Activated CD4-positive, alpha-beta T cell treated with anti-CD3 and anti-CD28 coated beads, Interleukin-2, amount 10 ng/mL, durations not matched to agents 24 days and 14 days (primary cell): ENCODE measurements around the gene CLK3. TPM values are rescaled to one million over a fixed set of nuclear protein-coding genes. Genes with fewer than 3 reads are reported as not detected.

Experiments
- DNase-seq: peaks from one replicate; pipeline ENCODE4 v3.0.0; 2022
- H3K27ac Mint-ChIP-seq: one replicate; pipeline ENCODE4 v1.8.0; 2022; ENCODE audit warnings: mild to moderate bottlenecking, mixed read lengths
- H3K27me3 Mint-ChIP-seq: one replicate; pipeline ENCODE4 v1.8.0; 2022; ENCODE audit warnings: mixed read lengths
- H3K36me3 Mint-ChIP-seq: one replicate; pipeline ENCODE4 v1.8.0; 2022; ENCODE audit warnings: low read depth, mild to moderate bottlenecking, mixed read lengths
- H3K4me1 Mint-ChIP-seq: one replicate; pipeline ENCODE4 v1.8.0; 2021; ENCODE audit warnings: mixed read lengths
- H3K4me3 Mint-ChIP-seq: one replicate; pipeline ENCODE4 v1.8.0; 2022; ENCODE audit warnings: mild to moderate bottlenecking, moderate library complexity, mixed read lengths
- H3K9me3 Mint-ChIP-seq: one replicate; pipeline ENCODE4 v1.8.0; 2021; ENCODE audit warnings: mixed read lengths
- intact Hi-C: fragments of 100-400 bp; cut with micrococcal nuclease; formaldehyde crosslinking; loops from one replicate; pipeline ENCODE4 v1.15.1; 2023
- total RNA-seq: library from RNA; stranded (reverse); gene quantifications from 2 replicates; pipeline ENCODE4 v1.2.3, GENCODE V29; 2022

CLK3 gene
- total RNA-seq, 1 donor from 2014 or later: 113 TPM

DNA sequence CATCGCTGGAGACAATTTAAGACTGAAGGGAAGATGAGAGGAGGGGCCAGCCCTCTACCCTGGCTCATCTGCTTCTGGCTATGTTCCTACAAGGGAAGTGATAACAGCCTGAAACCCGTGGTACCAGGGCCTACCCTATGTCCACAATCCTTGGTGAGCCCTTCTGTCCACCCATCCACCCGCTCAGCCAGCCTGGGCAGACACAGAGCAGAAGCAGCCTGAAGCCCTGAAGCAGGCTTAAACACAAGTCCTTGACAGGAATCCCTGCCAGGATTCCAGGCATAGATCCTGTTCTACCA, 15.4 kb downstream of the CLK3 start:
- peaks cover 65% of the 10 kb centered on the region for H3K36me3 Mint-ChIP-seq
- peaks cover 3% of the 10 kb centered on the region for H3K4me1 Mint-ChIP-seq
- no peaks in the 10 kb centered on the region for H3K9me3 Mint-ChIP-seq
- DNase-seq: no peak
- H3K27ac Mint-ChIP-seq: no peak overlapping the region
- intact Hi-C loops: no loop called here
- no peak overlapping the region for H3K4me3 Mint-ChIP-seq
- H3K27me3 Mint-ChIP-seq: no peaks in the 10 kb centered on the region

DNA sequence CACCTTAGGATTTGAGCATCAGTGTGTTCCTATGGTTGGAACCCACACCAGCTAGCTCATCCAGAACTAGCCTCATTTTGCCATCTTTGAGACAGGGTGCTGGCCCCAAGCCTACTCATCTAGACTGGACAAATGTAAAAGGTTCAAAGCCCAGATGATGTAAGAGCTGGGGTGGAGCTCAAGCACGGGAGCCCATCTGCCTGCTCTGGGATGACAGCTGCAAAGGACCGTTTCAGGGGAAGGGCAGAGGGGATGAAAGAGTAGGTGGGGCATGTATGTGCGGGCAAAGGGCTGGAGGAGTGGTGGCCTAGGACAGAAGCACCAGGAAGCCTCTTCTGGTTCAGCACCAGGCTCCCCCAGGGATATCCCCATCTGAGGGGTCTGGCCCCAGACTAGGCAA, 15.8 kb downstream of the CLK3 start:
- intact Hi-C loops: no loop called here

DNA sequence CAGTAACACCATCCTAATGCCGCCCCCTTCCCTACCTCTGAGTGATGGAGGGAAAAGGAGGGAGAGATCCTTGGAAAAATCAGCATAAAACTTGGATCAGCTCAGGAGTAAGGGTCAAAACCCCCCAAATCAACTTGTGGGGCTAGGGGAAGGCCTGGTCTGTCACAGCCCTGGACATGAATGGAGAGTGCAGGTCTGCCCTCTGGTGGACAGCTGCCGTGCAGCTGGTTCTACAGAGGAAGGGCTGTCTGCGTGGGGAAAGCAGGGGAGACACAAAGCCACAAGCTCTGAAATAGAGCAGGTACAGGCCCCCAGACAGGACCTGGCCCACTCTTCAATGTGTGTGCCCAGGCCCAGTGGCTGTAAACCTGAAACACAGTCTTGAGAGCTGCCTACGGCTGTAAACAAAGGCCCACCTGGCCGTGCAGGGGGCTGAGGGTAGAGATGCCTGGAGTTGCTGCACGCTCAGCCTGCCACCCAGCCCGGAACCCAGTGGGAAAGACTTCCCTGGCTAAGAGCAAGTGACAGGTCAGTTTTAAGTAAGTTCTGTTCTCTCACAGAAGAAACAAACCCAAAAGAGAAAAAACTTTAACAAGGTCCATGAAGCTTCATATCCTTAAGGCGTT, 16.4 kb downstream of the CLK3 start:
- peak overlapping the region; percentile 9 for H3K27ac Mint-ChIP-seq
- H3K9me3 Mint-ChIP-seq: no peaks in the 10 kb centered on the region
- intact Hi-C loops: loop anchor here (1.0 kb wide), 1 partner anchor 259 kb away; no protein-coding TSS in a partner anchor
- no peaks in the 10 kb centered on the region for H3K27me3 Mint-ChIP-seq
- no peak overlapping the region for H3K4me3 Mint-ChIP-seq
- peaks cover 63% of the 10 kb centered on the region for H3K36me3 Mint-ChIP-seq
- peak; percentile 89 for DNase-seq
- H3K4me1 Mint-ChIP-seq: no peaks in the 10 kb centered on the region

More for the DNA sequence above, 15.8 kb downstream of the CLK3 start:
- DNase-seq: no peak
- no peaks in the 10 kb centered on the region for H3K9me3 Mint-ChIP-seq
- H3K36me3 Mint-ChIP-seq: peaks cover 65% of the 10 kb centered on the region
- no peak overlapping the region for H3K27ac Mint-ChIP-seq
- H3K4me1 Mint-ChIP-seq: peaks cover 3% of the 10 kb centered on the region
- no peak overlapping the region for H3K4me3 Mint-ChIP-seq
- no peaks in the 10 kb centered on the region for H3K27me3 Mint-ChIP-seq

DNA sequence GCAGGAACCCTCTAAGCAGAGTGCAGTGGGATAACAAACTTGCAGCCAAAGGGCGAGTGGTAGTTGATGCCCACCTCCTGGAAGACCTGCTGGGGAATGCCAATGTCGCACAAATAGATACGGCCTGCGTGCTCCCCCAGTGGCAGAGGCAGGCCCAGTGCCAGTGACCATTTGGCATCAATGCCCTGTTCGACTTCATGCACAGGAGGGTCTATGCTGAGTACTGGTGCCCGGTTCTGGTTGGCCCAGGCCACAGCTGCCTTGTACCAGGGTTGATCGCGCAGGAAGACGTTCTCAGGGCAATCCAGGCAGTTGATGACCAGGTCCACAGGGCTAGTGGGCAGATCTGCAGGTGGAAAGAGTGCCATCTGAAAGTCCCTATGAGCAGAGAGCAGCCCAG, 17.0 kb downstream of the CLK3 start:
- no peak overlapping the region for H3K27ac Mint-ChIP-seq
- H3K4me3 Mint-ChIP-seq: no peak overlapping the region
- DNase-seq: no peak
- H3K36me3 Mint-ChIP-seq: peaks cover 57% of the 10 kb centered on the region
- intact Hi-C loops: loop anchor here (1.0 kb wide), 1 partner anchor 259 kb away; no protein-coding TSS in a partner anchor
- no peaks in the 10 kb centered on the region for H3K4me1 Mint-ChIP-seq
- no peaks in the 10 kb centered on the region for H3K27me3 Mint-ChIP-seq
- no peaks in the 10 kb centered on the region for H3K9me3 Mint-ChIP-seq

DNA sequence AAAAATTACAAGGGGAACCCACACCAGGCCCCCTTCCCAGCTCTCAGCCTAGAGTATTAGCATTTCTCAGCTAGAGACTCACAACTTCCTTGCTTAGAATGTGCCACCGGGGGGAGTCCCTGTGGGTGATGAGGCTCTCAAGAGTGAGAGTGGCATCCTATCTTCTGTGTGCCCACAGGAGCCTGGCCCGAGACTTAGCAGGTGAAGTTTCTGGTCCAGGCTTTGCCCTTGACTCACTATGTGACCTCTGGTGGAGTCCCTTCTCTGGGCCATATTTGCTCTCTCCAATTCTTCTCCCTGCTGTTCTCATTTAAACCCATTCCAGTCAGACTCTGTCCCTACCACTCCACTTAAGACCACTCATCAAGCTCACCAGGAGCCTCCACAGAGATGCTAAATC, 18.1 kb downstream of the CLK3 start:
- Mint-ChIP-seq H3K36me3 (peaks cover 54% of the 10 kb centered on the region), H3K27ac (no peak overlapping the region), H3K4me1 (no peaks in the 10 kb centered on the region), H3K9me3 (no peaks in the 10 kb centered on the region), H3K27me3 (no peaks in the 10 kb centered on the region), H3K4me3 (no peak overlapping the region)
- DNase-seq: no peak
- intact Hi-C loops: no loop called here

DNA sequence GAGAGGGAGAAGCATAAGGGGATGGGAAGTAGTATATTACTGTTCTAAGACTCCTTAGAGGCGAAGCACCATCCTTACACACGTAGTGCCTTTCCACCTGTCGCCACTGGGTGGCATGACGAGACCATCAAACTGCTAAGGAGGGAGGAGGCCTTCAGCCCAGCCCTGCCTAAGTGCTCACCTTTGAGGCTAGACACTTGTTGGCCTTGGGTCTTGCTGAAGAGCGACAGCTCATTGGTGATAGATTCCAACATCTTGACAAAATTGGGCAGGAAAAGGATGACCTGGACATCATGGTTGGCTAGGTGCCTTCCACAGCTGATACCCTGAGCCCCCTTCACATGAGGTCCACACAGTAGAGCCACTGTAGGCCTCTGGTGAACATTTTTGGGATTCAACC, 19.6 kb downstream of the CLK3 start:
- Mint-ChIP-seq H3K36me3 (peaks cover 48% of the 10 kb centered on the region), H3K9me3 (no peaks in the 10 kb centered on the region), H3K27ac (no peak overlapping the region), H3K4me3 (no peak overlapping the region), H3K4me1 (no peaks in the 10 kb centered on the region), H3K27me3 (no peaks in the 10 kb centered on the region)
- peak; percentile 93 for DNase-seq
- intact Hi-C loops: loop anchor here (1.0 to 5.0 kb wide), 3 partner anchors 62 to 317 kb away; partner anchors contain the start of gene EDC3

DNA sequence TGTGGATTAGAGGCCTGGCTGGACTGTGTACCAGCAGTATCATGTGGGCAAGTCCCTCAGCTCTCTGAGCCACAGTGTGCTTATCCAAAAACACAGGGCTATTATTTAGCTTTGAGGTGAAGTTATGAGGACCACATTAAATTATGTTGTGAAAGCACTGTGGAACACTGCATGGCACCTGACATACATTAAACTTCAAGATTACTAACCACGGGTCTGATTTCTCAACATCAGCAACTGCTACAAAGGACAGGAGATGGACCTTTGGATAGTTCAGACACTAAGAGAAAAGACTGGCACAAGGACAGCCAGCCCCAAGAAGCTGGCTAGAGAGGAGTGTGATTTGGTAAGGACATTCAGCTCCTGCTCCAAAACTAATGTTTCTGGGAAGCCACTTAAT, 21.3 kb downstream of the CLK3 start:
- no peak overlapping the region for H3K4me3 Mint-ChIP-seq
- H3K36me3 Mint-ChIP-seq: peaks cover 43% of the 10 kb centered on the region
- no peak for DNase-seq
- intact Hi-C loops: loop anchor here (5.0 kb wide), 2 partner anchors 60 to 315 kb away; partner anchors contain the start of gene EDC3
- H3K27ac Mint-ChIP-seq: no peak overlapping the region
- H3K4me1 Mint-ChIP-seq: peaks cover 5% of the 10 kb centered on the region
- no peaks in the 10 kb centered on the region for H3K27me3 Mint-ChIP-seq
- H3K9me3 Mint-ChIP-seq: no peaks in the 10 kb centered on the region

DNA sequence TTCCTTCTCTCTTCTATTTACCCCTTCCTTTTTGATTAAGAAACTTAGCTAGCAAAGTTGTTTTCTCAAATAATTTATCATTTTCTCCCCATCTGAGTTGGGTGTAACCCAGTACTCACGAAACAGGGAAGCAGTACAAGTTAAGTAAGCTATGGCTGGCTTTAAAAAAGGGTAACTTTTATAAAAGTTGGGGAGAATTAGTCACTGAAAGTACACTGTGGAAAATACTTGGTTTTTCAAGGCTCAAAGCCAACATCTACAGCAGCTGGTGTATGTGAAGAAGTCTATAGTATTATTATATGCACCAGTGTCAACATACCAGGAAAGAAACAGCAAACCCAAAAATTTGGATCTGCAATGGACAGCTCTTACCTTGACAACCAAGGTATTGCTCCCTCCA, 25.5 kb downstream of the CLK3 start:
- DNase-seq: no peak
- intact Hi-C loops: no loop called here
- Mint-ChIP-seq H3K27ac (no peak overlapping the region), H3K4me3 (no peak overlapping the region), H3K9me3 (no peaks in the 10 kb centered on the region), H3K27me3 (no peaks in the 10 kb centered on the region), H3K4me1 (peaks cover 13% of the 10 kb centered on the region), H3K36me3 (peaks cover 21% of the 10 kb centered on the region)

DNA sequence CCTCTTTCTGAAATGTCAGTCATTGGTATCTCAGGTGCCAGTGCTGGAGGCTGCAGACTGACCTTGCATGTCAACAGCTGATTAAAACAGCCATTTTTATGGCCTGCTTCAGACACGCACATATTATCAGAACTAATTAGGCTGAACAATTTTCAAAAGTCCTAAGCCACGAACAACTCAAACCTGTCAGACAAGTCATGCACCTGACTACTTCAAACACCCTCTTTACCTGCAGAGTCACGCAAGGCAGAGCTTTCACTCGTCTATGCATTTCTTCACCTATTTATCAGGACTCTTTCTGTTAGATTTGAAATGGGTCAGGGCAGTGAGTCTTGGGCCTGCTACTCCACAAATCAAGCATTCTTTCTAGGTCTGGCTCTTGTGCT, 26.7 kb downstream of the CLK3 start:
- Mint-ChIP-seq H3K27me3 (no peaks in the 10 kb centered on the region), H3K9me3 (no peaks in the 10 kb centered on the region), H3K4me3 (no peak overlapping the region), H3K36me3 (peaks cover 16% of the 10 kb centered on the region), H3K4me1 (peaks cover 13% of the 10 kb centered on the region), H3K27ac (no peak overlapping the region)
- DNase-seq: peak; percentile 45
- intact Hi-C loops: no loop called here

DNA sequence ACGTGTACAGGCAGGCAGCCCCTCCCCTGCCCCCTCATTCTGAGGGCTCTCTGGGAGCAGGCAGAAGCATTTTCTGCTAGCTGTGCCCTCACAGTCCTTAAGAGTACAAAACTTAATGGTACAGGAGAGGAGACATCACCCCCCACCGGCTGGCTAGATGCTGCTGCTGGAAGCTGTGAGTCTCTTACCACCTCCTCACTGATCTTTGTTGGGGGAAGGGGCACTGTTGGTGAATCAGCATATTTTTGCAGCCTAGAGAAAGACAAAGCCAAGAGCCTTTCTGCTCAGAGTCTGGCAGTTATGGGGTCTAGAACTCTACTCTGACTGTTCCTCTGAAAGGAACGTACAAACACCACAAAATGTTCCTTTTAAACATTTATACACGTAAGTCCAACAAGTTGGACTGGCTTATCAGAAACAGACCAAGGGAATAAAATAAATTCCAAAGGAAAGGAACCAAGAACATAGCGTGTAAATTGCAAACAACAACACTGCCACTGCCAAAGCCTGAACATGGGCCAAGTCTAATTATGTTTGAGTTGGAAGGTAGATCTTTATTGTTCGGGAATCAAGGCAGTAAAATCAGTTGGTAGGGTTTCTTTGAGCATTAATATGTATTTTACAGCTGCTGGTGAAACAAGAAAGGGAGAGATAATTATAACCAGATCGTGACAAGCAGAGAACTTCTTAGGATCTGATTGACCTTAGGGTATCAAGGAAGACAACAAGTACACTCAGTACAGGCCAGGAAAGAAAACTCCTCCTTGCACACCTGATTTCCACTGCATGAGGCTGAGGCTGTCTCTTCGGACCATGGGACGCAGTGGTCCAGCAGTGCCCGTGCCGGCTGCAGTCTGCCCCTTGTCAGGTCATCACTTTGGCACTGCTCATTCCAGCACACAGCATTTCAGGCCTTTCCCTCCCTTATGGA, 27.4 kb downstream of the CLK3 start:
- Mint-ChIP-seq H3K27me3 (no peaks in the 10 kb centered on the region), H3K36me3 (peaks cover 13% of the 10 kb centered on the region), H3K4me3 (no peak overlapping the region), H3K9me3 (no peaks in the 10 kb centered on the region), H3K4me1 (peaks cover 13% of the 10 kb centered on the region), H3K27ac (no peak overlapping the region)
- DNase-seq: no peak
- intact Hi-C loops: no loop called here

DNA sequence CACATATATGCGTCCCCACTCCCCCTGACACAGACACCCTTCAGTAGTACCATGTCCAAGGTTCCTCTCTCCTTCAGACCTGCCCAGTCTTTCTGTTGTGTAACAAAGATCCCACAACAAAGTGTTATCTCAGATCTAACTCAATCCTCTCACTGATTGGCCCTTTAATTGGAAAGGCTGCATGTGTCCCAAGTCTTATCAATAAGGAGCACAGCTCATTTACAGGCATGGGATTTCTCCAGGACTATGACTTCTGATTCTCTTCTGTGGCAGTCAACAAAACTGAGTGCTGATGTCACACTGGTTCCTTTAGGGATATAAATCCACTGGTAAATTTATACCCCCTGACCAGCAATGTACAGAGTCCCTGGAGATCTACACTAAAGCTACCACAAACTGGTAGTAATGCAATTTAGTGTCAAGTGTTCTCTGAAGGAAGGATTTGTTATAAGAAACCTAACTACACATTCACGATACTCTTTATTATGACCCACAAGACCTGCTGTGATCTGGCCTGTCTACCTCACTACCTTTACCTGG, 28.1 kb downstream of the CLK3 start:
- H3K4me1 Mint-ChIP-seq: peaks cover 13% of the 10 kb centered on the region
- no peak overlapping the region for H3K27ac Mint-ChIP-seq
- no peak for DNase-seq
- H3K4me3 Mint-ChIP-seq: no peak overlapping the region
- H3K9me3 Mint-ChIP-seq: no peaks in the 10 kb centered on the region
- intact Hi-C loops: no loop called here
- no peaks in the 10 kb centered on the region for H3K27me3 Mint-ChIP-seq
- H3K36me3 Mint-ChIP-seq: peaks cover 11% of the 10 kb centered on the region

DNA sequence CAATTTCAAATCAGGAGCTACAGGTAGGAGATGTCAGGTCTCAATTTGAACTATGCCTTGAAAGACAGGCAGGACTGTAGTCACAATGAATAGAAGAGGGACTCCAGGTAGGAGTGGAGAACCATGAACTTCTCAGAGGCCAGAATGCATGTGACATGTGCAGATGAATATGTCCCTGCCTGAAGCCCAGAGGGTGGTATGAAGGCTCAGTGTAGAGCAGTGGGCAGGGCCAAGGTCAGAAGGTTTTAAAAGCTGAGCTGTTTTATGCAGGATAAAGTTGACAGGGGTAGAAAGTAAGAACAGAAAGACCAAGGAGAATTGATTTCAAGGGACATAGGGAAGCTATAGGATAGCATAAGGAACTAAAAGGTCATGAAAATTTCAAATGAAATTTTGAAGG, 30.8 kb downstream of the CLK3 start:
- DNase-seq: no peak
- peaks cover 11% of the 10 kb centered on the region for H3K36me3 Mint-ChIP-seq
- intact Hi-C loops: no loop called here
- no peaks in the 10 kb centered on the region for H3K9me3 Mint-ChIP-seq
- H3K4me3 Mint-ChIP-seq: no peak overlapping the region
- H3K4me1 Mint-ChIP-seq: peaks cover 10% of the 10 kb centered on the region
- H3K27ac Mint-ChIP-seq: no peak overlapping the region
- H3K27me3 Mint-ChIP-seq: no peaks in the 10 kb centered on the region

DNA sequence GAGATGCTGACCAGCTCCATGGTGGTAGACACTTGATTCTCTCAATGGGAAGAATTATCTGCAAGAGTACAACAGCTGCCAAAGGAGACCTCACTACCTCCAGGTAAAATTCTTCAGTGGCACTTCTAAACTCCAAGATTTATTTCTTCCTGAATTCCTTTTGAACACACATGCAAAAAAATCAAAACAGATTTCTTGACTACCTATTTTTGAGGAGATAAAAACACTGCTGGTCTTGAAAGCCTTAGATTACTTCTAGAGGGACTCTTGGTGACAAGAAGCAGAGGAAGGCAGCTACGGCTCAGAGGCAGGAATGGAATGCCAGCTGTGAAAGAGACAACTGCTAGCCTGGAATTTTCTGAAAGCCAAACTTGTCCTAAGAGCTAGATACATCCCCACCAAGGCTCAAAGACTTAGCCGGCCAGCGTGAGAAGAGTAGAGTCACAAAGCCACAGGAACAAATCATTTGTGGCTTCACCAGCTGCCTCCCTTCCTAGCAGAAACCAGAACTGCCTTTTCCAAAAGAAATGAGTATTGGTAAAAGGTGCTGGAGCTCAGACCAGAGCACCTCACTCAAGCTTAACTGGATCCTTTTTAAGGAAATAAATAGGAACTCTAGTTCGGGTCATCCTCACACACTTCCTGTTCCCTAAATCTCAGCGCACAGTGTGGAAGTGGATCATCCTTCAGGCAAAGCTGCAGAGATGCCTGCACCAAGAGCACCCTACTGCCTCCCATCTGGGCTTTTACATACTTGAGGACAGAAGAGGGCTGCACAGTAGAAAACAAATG, 32.6 kb downstream of the CLK3 start:
- DNase-seq: no peak
- Mint-ChIP-seq H3K4me1 (no peaks in the 10 kb centered on the region), H3K36me3 (peaks cover 17% of the 10 kb centered on the region), H3K27ac (no peak overlapping the region), H3K9me3 (no peaks in the 10 kb centered on the region), H3K27me3 (no peaks in the 10 kb centered on the region), H3K4me3 (no peak overlapping the region)
- intact Hi-C loops: no loop called here
